Measurements from ENCODE around the gene SH3GL1. TPM values are rescaled to one million over a fixed set of nuclear protein-coding genes. Genes with fewer than 3 reads are reported as not detected.
A peak's percentile ranks its signal among the peaks of the same experiment; 100 is the strongest.
"Not testable (repeated sequence)": the region's sequence is repeated elsewhere in the genome, so short reads cannot be mapped to it uniquely, and the experiment has no call there.

SH3GL1 gene
- total RNA-seq, 1 donor from 2014 or later = 49.2 TPM

GRCh38 chr19:4359627-4360000, 40.7 kb downstream of the SH3GL1 start:
- no peak for DNase-seq (ENCODE audit: low spot score)
- H3K27ac Mint-ChIP-seq = no peak overlapping the region
- intact Hi-C loops (cut with micrococcal nuclease) = no loop called here
- peaks cover 24% of the 10 kb centered on the region for H3K36me3 Mint-ChIP-seq (ENCODE audit: low read depth)
- no peak overlapping the region for H3K4me3 Mint-ChIP-seq (ENCODE audit: low read depth)
- H3K4me1 Mint-ChIP-seq (ENCODE audit: low read depth) = no peaks in the 10 kb centered on the region
- H3K9me3 Mint-ChIP-seq = no peaks in the 10 kb centered on the region
- H3K27me3 Mint-ChIP-seq (ENCODE audit: low read depth) = no peaks in the 10 kb centered on the region

DNA sequence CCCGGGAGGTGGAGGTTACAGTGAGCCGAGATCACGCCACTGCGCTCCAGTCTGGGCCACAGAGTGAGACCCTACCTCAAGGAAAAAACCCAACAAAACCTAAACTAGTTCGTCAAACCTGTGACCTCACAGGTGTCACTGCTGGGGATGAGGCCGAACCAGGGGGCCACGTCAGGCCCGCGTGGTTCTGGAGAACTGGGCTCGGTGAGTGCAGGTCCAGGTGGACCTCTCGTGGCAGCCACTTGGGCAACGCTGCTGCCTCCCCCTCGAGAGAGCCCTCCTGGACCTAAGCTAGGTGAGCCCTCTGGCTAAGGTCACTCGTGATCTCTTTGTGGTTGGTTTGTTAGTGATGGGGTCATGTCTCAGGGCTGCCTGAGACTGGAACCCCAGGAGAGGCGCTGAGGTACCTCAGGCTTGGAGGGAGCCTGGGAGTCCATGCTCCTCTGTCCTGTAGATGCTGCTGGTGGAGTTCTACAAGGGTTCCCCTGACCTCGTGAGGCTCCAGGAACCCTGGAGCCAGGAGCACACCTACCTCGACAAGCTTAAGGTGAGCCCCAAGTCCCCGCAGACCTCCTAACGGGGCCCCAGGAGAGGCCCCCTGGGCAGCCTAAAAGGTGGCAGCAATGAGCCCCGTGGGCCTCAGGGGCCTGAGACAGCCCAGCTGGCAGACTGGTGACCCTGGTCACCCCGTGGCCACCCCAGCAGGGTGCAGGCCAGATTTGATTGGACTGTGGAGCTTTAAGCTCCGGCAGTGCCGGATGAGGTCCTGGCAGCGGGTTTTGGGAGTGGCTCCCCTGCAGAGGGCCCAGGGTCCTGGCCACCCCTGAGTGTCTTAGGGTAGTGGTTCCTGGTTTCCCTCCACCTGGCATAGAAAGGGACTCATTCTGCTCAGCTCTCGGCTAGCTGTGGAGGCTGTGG, 41.4 kb downstream of the SH3GL1 start:
- Mint-ChIP-seq H3K27ac (peak overlapping the region; percentile 38), H3K9me3 (no peaks in the 10 kb centered on the region), H3K4me1 (ENCODE audit: low read depth) (no peaks in the 10 kb centered on the region), H3K4me3 (ENCODE audit: low read depth) (no peak overlapping the region), H3K27me3 (ENCODE audit: low read depth) (no peaks in the 10 kb centered on the region), H3K36me3 (ENCODE audit: low read depth) (peaks cover 27% of the 10 kb centered on the region)
- intact Hi-C loops (cut with micrococcal nuclease) = no loop called here
- DNase-seq (ENCODE audit: low spot score) = no peak

DNA sequence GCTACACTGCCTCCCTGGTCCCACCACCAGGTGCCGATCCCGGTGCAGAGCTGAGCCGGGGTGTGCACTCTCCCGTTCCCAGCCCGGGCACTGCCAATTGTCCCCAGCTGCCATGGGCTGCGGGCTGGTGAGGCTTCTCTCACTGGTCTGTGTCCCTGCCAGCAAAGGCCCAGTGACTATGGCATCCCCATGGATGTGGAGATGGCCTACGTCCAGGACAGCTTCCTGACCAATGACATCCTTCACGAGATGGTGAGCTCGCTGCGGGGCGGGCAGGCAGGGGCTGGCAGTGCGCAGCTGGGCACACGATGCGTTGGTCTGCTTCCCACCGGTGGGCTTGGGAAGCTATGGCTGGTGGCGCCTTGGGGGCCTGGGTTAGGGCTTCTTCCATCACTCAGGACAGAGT, 42.4 kb downstream of the SH3GL1 start:
- Mint-ChIP-seq H3K9me3 (no peaks in the 10 kb centered on the region), H3K27me3 (ENCODE audit: low read depth) (no peaks in the 10 kb centered on the region), H3K4me3 (ENCODE audit: low read depth) (no peak overlapping the region), H3K27ac (no peak overlapping the region), H3K36me3 (ENCODE audit: low read depth) (peaks cover 20% of the 10 kb centered on the region), H3K4me1 (ENCODE audit: low read depth) (no peaks in the 10 kb centered on the region)
- no peak for DNase-seq (ENCODE audit: low spot score)
- intact Hi-C loops (cut with micrococcal nuclease) = no loop called here

DNA sequence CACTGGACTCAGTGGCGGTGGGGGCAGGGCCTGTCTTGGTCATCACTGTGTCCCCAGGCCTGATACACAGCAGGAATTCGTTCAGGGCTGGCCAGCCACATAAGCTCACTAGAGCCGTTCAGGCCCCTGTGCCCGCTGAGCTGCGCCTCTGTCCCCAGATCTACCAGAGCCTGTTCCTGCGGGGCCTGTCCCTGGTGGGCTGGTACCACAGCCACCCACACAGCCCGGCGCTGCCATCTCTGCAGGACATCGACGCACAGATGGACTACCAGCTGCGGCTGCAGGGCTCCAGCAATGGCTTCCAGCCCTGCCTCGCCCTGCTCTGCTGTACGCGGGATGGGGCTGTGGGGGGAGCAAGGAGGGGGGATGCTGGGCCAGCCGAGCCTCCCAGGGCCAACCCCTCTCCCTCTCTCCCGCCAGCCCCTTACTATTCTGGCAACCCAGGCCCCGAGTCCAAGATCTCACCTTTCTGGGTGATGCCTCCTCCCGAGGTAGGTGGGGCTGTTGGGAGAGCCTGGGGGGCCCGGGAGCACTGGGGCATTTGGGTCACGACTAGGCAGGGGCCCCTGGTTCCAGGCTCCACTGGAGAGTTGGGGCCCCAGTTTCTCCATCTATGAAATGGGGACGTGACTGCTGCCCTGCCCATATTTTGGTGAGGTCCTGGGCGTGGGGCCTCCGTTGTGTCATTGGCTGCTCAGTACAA, 43.1 kb downstream of the SH3GL1 start:
- intact Hi-C loops (cut with micrococcal nuclease) = no loop called here
- no peaks in the 10 kb centered on the region for H3K9me3 Mint-ChIP-seq
- H3K27me3 Mint-ChIP-seq (ENCODE audit: low read depth) = no peaks in the 10 kb centered on the region
- H3K4me3 Mint-ChIP-seq (ENCODE audit: low read depth) = no peak overlapping the region
- H3K36me3 Mint-ChIP-seq (ENCODE audit: low read depth) = peaks cover 21% of the 10 kb centered on the region
- H3K27ac Mint-ChIP-seq = no peak overlapping the region
- no peaks in the 10 kb centered on the region for H3K4me1 Mint-ChIP-seq (ENCODE audit: low read depth)
- no peak for DNase-seq (ENCODE audit: low spot score)

DNA sequence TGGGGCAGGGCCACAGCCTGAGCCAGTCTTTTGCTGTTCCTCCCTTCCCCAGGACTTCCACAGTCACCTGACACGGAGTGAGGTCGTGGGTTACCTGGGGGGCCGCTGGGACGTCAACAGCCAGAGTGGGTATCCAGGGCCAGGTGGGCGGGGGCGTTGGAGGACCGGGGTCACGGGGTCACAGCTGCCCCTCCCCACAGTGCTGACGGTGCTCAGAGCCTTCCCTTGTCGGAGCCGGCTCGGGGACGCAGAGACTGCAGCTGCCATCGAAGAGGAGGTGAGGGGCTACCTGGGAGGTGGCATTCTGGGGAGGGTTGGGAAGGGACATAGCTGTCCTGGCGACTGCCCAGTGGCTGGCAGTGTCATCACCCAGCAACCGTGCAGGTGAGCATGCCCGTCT, 45.5 kb downstream of the SH3GL1 start:
- H3K4me3 Mint-ChIP-seq (ENCODE audit: low read depth) = no peak overlapping the region
- H3K4me1 Mint-ChIP-seq (ENCODE audit: low read depth) = no peaks in the 10 kb centered on the region
- no peak overlapping the region for H3K27ac Mint-ChIP-seq
- no peaks in the 10 kb centered on the region for H3K9me3 Mint-ChIP-seq
- DNase-seq (ENCODE audit: low spot score) = no peak
- H3K36me3 Mint-ChIP-seq (ENCODE audit: low read depth) = peaks cover 14% of the 10 kb centered on the region
- no peaks in the 10 kb centered on the region for H3K27me3 Mint-ChIP-seq (ENCODE audit: low read depth)
- intact Hi-C loops (cut with micrococcal nuclease) = no loop called here

- peaks cover 16% of the 10 kb centered on the region for H3K36me3 Mint-ChIP-seq (ENCODE audit: low read depth)
- no peaks in the 10 kb centered on the region for H3K4me1 Mint-ChIP-seq (ENCODE audit: low read depth)
- no peaks in the 10 kb centered on the region for H3K9me3 Mint-ChIP-seq
- H3K27ac Mint-ChIP-seq = no peak overlapping the region
- DNase-seq (ENCODE audit: low spot score) = no peak
- no peaks in the 10 kb centered on the region for H3K27me3 Mint-ChIP-seq (ENCODE audit: low read depth)
- H3K4me3 Mint-ChIP-seq (ENCODE audit: low read depth) = no peak overlapping the region
- intact Hi-C loops (cut with micrococcal nuclease) = no loop called here
Observed at GRCh38 chr19:4354282-4354681, 46.1 kb downstream of the SH3GL1 start.

- H3K4me1 Mint-ChIP-seq (ENCODE audit: low read depth) = no peaks in the 10 kb centered on the region
- intact Hi-C loops (cut with micrococcal nuclease) = loop anchor here (1.0 kb wide), 1 partner anchor 85 kb away; no protein-coding TSS in a partner anchor
- no peak overlapping the region for H3K4me3 Mint-ChIP-seq (ENCODE audit: low read depth)
- H3K36me3 Mint-ChIP-seq (ENCODE audit: low read depth) = peaks cover 15% of the 10 kb centered on the region
- H3K27me3 Mint-ChIP-seq (ENCODE audit: low read depth) = no peaks in the 10 kb centered on the region
- no peaks in the 10 kb centered on the region for H3K9me3 Mint-ChIP-seq
- no peak overlapping the region for H3K27ac Mint-ChIP-seq
- no peak for DNase-seq (ENCODE audit: low spot score)
Observed at GRCh38 chr19:4352701-4353121, 47.6 kb downstream of the SH3GL1 start.

DNA sequence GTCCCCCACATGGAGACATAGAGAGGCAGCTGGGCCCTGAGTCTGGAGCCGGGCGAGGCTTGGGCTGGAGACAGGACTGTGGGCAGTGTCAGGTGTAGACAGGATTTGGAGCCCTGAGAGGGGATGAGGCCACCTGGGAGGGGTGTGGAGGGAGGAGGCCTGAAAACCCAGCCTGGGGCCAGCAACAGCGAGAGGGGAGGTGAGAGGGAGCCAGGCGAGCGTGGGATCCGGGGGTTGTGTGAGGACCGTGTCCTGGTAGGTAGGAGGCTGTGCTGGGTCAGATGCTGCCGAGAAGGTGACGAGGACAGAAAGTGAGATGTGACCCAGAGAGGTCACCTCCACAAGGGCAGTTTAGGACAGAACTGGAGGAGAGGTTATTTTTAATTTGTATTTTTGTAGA, 49.6 kb downstream of the SH3GL1 start:
- intact Hi-C loops (cut with micrococcal nuclease) = no loop called here
- no peak for DNase-seq (ENCODE audit: low spot score)
- no peaks in the 10 kb centered on the region for H3K9me3 Mint-ChIP-seq
- no peaks in the 10 kb centered on the region for H3K4me1 Mint-ChIP-seq (ENCODE audit: low read depth)
- H3K27ac Mint-ChIP-seq = no peak overlapping the region
- no peak overlapping the region for H3K4me3 Mint-ChIP-seq (ENCODE audit: low read depth)
- no peaks in the 10 kb centered on the region for H3K27me3 Mint-ChIP-seq (ENCODE audit: low read depth)
- H3K36me3 Mint-ChIP-seq (ENCODE audit: low read depth) = peaks cover 27% of the 10 kb centered on the region

DNA sequence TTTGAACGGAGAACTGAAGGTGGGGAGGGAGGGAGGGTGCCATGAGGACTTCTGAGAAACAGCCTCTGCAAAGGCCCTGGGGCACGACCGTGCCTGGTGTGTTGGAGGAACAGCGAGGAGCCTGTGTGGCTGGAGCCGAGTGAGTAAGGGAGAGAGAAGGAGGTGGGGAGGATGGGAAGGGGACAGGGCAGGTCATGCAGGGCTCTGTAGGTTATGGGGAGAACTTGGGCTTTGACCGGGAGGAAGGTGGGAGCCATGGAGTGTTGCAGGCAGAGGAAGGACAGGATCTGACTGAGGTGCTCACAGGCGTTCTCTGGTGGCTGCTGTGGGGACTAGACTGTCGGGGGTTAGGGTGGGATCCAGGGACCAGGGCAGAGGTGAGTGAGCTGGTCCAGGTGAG, 50.2 kb downstream of the SH3GL1 start:
- intact Hi-C loops (cut with micrococcal nuclease) = no loop called here
- peaks cover 27% of the 10 kb centered on the region for H3K36me3 Mint-ChIP-seq (ENCODE audit: low read depth)
- no peak overlapping the region for H3K4me3 Mint-ChIP-seq (ENCODE audit: low read depth)
- H3K27me3 Mint-ChIP-seq (ENCODE audit: low read depth) = no peaks in the 10 kb centered on the region
- no peaks in the 10 kb centered on the region for H3K9me3 Mint-ChIP-seq
- no peak overlapping the region for H3K27ac Mint-ChIP-seq
- no peak for DNase-seq (ENCODE audit: low spot score)
- no peaks in the 10 kb centered on the region for H3K4me1 Mint-ChIP-seq (ENCODE audit: low read depth)

GRCh38 chr19:4349225-4349624, 51.1 kb downstream of the SH3GL1 start:
- H3K36me3 Mint-ChIP-seq (ENCODE audit: low read depth) = peaks cover 25% of the 10 kb centered on the region
- H3K4me3 Mint-ChIP-seq (ENCODE audit: low read depth); H3K4me1 Mint-ChIP-seq (ENCODE audit: low read depth); DNase-seq (ENCODE audit: low spot score); H3K27me3 Mint-ChIP-seq (ENCODE audit: low read depth); intact Hi-C loops (cut with micrococcal nuclease); H3K27ac Mint-ChIP-seq; H3K9me3 Mint-ChIP-seq: not testable (repeated sequence)

- no peak overlapping the region for H3K27ac Mint-ChIP-seq
- H3K36me3 Mint-ChIP-seq (ENCODE audit: low read depth) = peaks cover 22% of the 10 kb centered on the region
- no peaks in the 10 kb centered on the region for H3K27me3 Mint-ChIP-seq (ENCODE audit: low read depth)
- no peak for DNase-seq (ENCODE audit: low spot score)
- H3K4me1 Mint-ChIP-seq (ENCODE audit: low read depth) = peaks cover 3% of the 10 kb centered on the region
- intact Hi-C loops (cut with micrococcal nuclease) = no loop called here
- H3K9me3 Mint-ChIP-seq = no peaks in the 10 kb centered on the region
- H3K4me3 Mint-ChIP-seq (ENCODE audit: low read depth) = no peak overlapping the region
Observed at GRCh38 chr19:4347521-4347920, 52.8 kb downstream of the SH3GL1 start.

DNA sequence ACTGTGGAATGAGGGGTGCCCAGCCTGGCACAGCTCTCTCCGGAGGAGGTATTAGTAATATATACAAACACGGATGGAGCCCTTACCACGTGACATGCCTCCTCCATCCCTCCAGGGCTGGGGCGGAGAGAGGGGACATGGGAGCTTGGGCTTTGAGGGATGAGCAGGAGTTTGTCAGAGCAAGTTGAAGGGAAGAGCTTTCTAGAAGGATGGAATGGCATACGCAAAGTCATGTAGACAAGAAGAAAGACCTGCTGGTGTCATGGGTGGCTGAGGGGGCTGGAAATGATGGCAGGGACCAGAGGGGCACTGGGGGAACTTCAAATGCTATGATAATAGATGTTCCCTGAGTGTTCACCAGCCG, 54.3 kb downstream of the SH3GL1 start:
- Mint-ChIP-seq H3K9me3 (no peaks in the 10 kb centered on the region), H3K36me3 (ENCODE audit: low read depth) (peaks cover 22% of the 10 kb centered on the region), H3K4me3 (ENCODE audit: low read depth) (no peak overlapping the region), H3K27ac (no peak overlapping the region), H3K27me3 (ENCODE audit: low read depth) (no peaks in the 10 kb centered on the region), H3K4me1 (ENCODE audit: low read depth) (peaks cover 5% of the 10 kb centered on the region)
- intact Hi-C loops (cut with micrococcal nuclease) = no loop called here
- no peak for DNase-seq (ENCODE audit: low spot score)

- peaks cover 5% of the 10 kb centered on the region for H3K4me1 Mint-ChIP-seq (ENCODE audit: low read depth)
- H3K4me3 Mint-ChIP-seq (ENCODE audit: low read depth) = peak overlapping the region; percentile 37
- no peak overlapping the region for H3K27ac Mint-ChIP-seq
- no peak for DNase-seq (ENCODE audit: low spot score)
- no peaks in the 10 kb centered on the region for H3K9me3 Mint-ChIP-seq
- H3K27me3 Mint-ChIP-seq (ENCODE audit: low read depth) = no peaks in the 10 kb centered on the region
- peaks cover 21% of the 10 kb centered on the region for H3K36me3 Mint-ChIP-seq (ENCODE audit: low read depth)
- intact Hi-C loops (cut with micrococcal nuclease) = no loop called here
Observed at GRCh38 chr19:4345342-4346019, 54.9 kb downstream of the SH3GL1 start.
